Measurements from ENCODE around the gene IL1RAPL2.

IL1RAPL2 gene

GRCh38 chrX:105703876-105704275 lies 1137.9 kb downstream of the IL1RAPL2 start:
- DNase-seq (ENCODE audit: extremely low read depth, insufficient read length), result no peak
- Histone ChIP-seq H3K4me3 (replicated peaks; ENCODE audit: low read depth, low read length) (no peak overlapping the region), H3K27me3 (replicated peaks; ENCODE audit: control insufficient read depth, insufficient read depth, low read length) (no peaks in the 10 kb centered on the region), H3K36me3 (ENCODE audit: control insufficient read depth, insufficient read depth, low read length) (no peaks in the 10 kb centered on the region)
- no peak for TF ChIP-seq CTCF (IDR thresholded peaks at IDR 0.05; ENCODE audit: insufficient read depth, low read length, poor library complexity, severe bottlenecking)

- no peak for DNase-seq (ENCODE audit: extremely low read depth, insufficient read length)
- Histone ChIP-seq H3K36me3 (ENCODE audit: control insufficient read depth, insufficient read depth, low read length) (no peaks in the 10 kb centered on the region), H3K4me3 (replicated peaks; ENCODE audit: low read depth, low read length) (no peak overlapping the region), H3K27me3 (replicated peaks; ENCODE audit: control insufficient read depth, insufficient read depth, low read length) (no peaks in the 10 kb centered on the region)
- TF ChIP-seq CTCF (IDR thresholded peaks at IDR 0.05; ENCODE audit: insufficient read depth, low read length, poor library complexity, severe bottlenecking), result no peak
Measured at GRCh38 chrX:105706041-105706440, 1140.0 kb downstream of the IL1RAPL2 start.

GRCh38 chrX:105711805-105712204 lies 1145.8 kb downstream of the IL1RAPL2 start:
- no peaks in the 10 kb centered on the region for H3K36me3 ChIP-seq (ENCODE audit: control insufficient read depth, insufficient read depth, low read length)
- DNase-seq (ENCODE audit: extremely low read depth, insufficient read length), result no peak
- H3K4me3 ChIP-seq (replicated peaks; ENCODE audit: low read depth, low read length), result no peak overlapping the region
- no peaks in the 10 kb centered on the region for H3K27me3 ChIP-seq (replicated peaks; ENCODE audit: control insufficient read depth, insufficient read depth, low read length)
- TF ChIP-seq CTCF (IDR thresholded peaks at IDR 0.05; ENCODE audit: insufficient read depth, low read length, poor library complexity, severe bottlenecking), result no peak

- no peak for TF ChIP-seq CTCF (IDR thresholded peaks at IDR 0.05; ENCODE audit: insufficient read depth, low read length, poor library complexity, severe bottlenecking)
- no peak for DNase-seq (ENCODE audit: extremely low read depth, insufficient read length)
- Histone ChIP-seq H3K4me3 (replicated peaks; ENCODE audit: low read depth, low read length) (no peak overlapping the region), H3K36me3 (ENCODE audit: control insufficient read depth, insufficient read depth, low read length) (no peaks in the 10 kb centered on the region), H3K27me3 (replicated peaks; ENCODE audit: control insufficient read depth, insufficient read depth, low read length) (no peaks in the 10 kb centered on the region)
Measured at GRCh38 chrX:105715746-105716145, 1149.7 kb downstream of the IL1RAPL2 start.

GRCh38 chrX:105723966-105724735 lies 1158.2 kb downstream of the IL1RAPL2 start:
- no peak for TF ChIP-seq CTCF (IDR thresholded peaks at IDR 0.05; ENCODE audit: insufficient read depth, low read length, poor library complexity, severe bottlenecking)
- no peaks in the 10 kb centered on the region for H3K36me3 ChIP-seq (ENCODE audit: control insufficient read depth, insufficient read depth, low read length)
- no peaks in the 10 kb centered on the region for H3K27me3 ChIP-seq (replicated peaks; ENCODE audit: control insufficient read depth, insufficient read depth, low read length)
- H3K4me3 ChIP-seq (replicated peaks; ENCODE audit: low read depth, low read length), result no peak overlapping the region
- no peak for DNase-seq (ENCODE audit: extremely low read depth, insufficient read length)

Measured in GM06990 (cell line).